Activated CD4-positive, alpha-beta T cell treated with anti-CD3 and anti-CD28 coated beads, Interleukin-2, amount 10 ng/mL, durations not matched to agents 7 days and 5 days (primary cell): ENCODE data around the gene FCER2. TPM values are rescaled to one million over a fixed set of nuclear protein-coding genes. Genes with fewer than 3 reads are reported as not detected.

Experiments
- CTCF ChIA-PET: fragments of 350-600 bp; sonication (Branson Sonifier 250); formaldehyde crosslinking; loops from one replicate; lab custom pipeline; 2021; ENCODE audit warnings: antibody characterized with exemption; lab: Charles Lee
- POLR2A ChIA-PET: fragments of 350-600 bp; sonication (Branson Sonifier 250); formaldehyde crosslinking; loops from one replicate; lab custom pipeline; 2021; ENCODE audit warnings: antibody characterized with exemption; lab: Charles Lee
- DNase-seq: peaks from one replicate; pipeline ENCODE4 v3.0.0-alpha.2; 2020
- H3K27ac Mint-ChIP-seq: one replicate; pipeline ENCODE4 v1.8.0; 2021; ENCODE audit warnings: mild to moderate bottlenecking, moderate library complexity, mixed read lengths
- H3K27me3 Mint-ChIP-seq: one replicate; pipeline ENCODE4 v1.8.0; 2021; ENCODE audit warnings: mixed read lengths
- H3K36me3 Mint-ChIP-seq: one replicate; pipeline ENCODE4 v1.8.0; 2021; ENCODE audit warnings: low read depth, mixed read lengths
- H3K4me1 Mint-ChIP-seq: one replicate; pipeline ENCODE4 v1.8.0; 2021; ENCODE audit warnings: mixed read lengths
- H3K4me3 Mint-ChIP-seq: one replicate; pipeline ENCODE4 v1.8.0; 2021; ENCODE audit warnings: mild to moderate bottlenecking, moderate library complexity, mixed read lengths
- H3K9me3 Mint-ChIP-seq: one replicate; pipeline ENCODE4 v1.8.0; 2021; ENCODE audit warnings: mixed read lengths
- total RNA-seq, 2 experiments: library from RNA; stranded (reverse); gene quantifications; one replicate each; pipeline ENCODE4 v1.2.3, GENCODE V29; 2021

FCER2 gene
- total RNA-seq, 2 experiments from 2014 or later, result 0.23 to 0.30 TPM

GRCh38 chr19:7677669-7678311, 24.1 kb downstream of the FCER2 start:
- ChIA-PET CTCF (interaction anchor here (0.9 kb wide), 2 partner anchors 109 to 192 kb away, joined by 3 read pairs; no protein-coding TSS in a partner anchor), POLR2A (no interaction called here)
- Mint-ChIP-seq H3K27ac (no peak overlapping the region), H3K36me3 (peaks cover 7% of the 10 kb centered on the region), H3K4me3 (no peak overlapping the region), H3K4me1 (peaks cover 58% of the 10 kb centered on the region), H3K9me3 (no peaks in the 10 kb centered on the region), H3K27me3 (peaks cover 19% of the 10 kb centered on the region)
- DNase-seq, result no peak

- no peak for DNase-seq
- Mint-ChIP-seq H3K9me3 (no peaks in the 10 kb centered on the region), H3K36me3 (peaks cover 3% of the 10 kb centered on the region), H3K4me1 (peaks cover 52% of the 10 kb centered on the region), H3K4me3 (no peak within 1 kb of the TSS), H3K27me3 (peaks cover 21% of the 10 kb centered on the region), H3K27ac (no peak within 1 kb of the TSS)
- CTCF ChIA-PET, result no interaction called here
- POLR2A ChIA-PET, result no interaction called here
Measured at GRCh38 chr19:7676854-7677253, 25.1 kb downstream of the FCER2 start, which contains the start of gene MCEMP1. Gene MCEMP1, plus strand, starts transcription at chr19:7677090. Its CDS starts 31 bp downstream, at chr19:7677121.

- H3K36me3 Mint-ChIP-seq, result no peaks in the 10 kb centered on the region
- CTCF ChIA-PET, result no interaction called here
- no peak for DNase-seq
- H3K4me3 Mint-ChIP-seq, result no peak overlapping the region
- H3K27ac Mint-ChIP-seq, result no peak overlapping the region
- H3K4me1 Mint-ChIP-seq, result peaks cover 51% of the 10 kb centered on the region
- H3K9me3 Mint-ChIP-seq, result no peaks in the 10 kb centered on the region
- POLR2A ChIA-PET, result no interaction called here
- H3K27me3 Mint-ChIP-seq, result peaks cover 23% of the 10 kb centered on the region
Measured at GRCh38 chr19:7676376-7676775, 25.6 kb downstream of the FCER2 start.

- Mint-ChIP-seq H3K9me3 (no peaks in the 10 kb centered on the region), H3K36me3 (no peaks in the 10 kb centered on the region), H3K4me1 (peaks cover 51% of the 10 kb centered on the region), H3K4me3 (no peak overlapping the region), H3K27ac (no peak overlapping the region), H3K27me3 (peaks cover 35% of the 10 kb centered on the region)
- peak; percentile 27 for DNase-seq
- POLR2A ChIA-PET, result no interaction called here
- CTCF ChIA-PET, result interaction anchor here (0.6 kb wide), 2 partner anchors 106 to 1028 kb away, joined by 3 read pairs; no protein-coding TSS in a partner anchor
Measured at GRCh38 chr19:7674010-7675005, 27.6 kb downstream of the FCER2 start.

- no peaks in the 10 kb centered on the region for H3K36me3 Mint-ChIP-seq
- H3K4me3 Mint-ChIP-seq, result no peak overlapping the region
- no peak overlapping the region for H3K27ac Mint-ChIP-seq
- peaks cover 39% of the 10 kb centered on the region for H3K4me1 Mint-ChIP-seq
- ChIA-PET CTCF (no interaction called here), POLR2A (no interaction called here)
- no peak for DNase-seq
- no peaks in the 10 kb centered on the region for H3K9me3 Mint-ChIP-seq
- H3K27me3 Mint-ChIP-seq, result peaks cover 33% of the 10 kb centered on the region
Measured at GRCh38 chr19:7672522-7672921, 29.4 kb downstream of the FCER2 start.

GRCh38 chr19:7670790-7671189, 31.1 kb downstream of the FCER2 start:
- no peak overlapping the region for H3K4me3 Mint-ChIP-seq
- peaks cover 25% of the 10 kb centered on the region for H3K27me3 Mint-ChIP-seq
- POLR2A ChIA-PET, result no interaction called here
- H3K27ac Mint-ChIP-seq, result no peak overlapping the region
- CTCF ChIA-PET, result interaction anchor here (0.6 to 1.1 kb wide), 4 partner anchors 10 to 37 kb away, joined by 3 to 5 read pairs (median 4); partner anchors contain the start of genes PCP2 and TRAPPC5
- no peaks in the 10 kb centered on the region for H3K9me3 Mint-ChIP-seq
- H3K36me3 Mint-ChIP-seq, result no peaks in the 10 kb centered on the region
- peaks cover 24% of the 10 kb centered on the region for H3K4me1 Mint-ChIP-seq
- DNase-seq, result no peak

GRCh38 chr19:7670150-7670783, 31.7 kb downstream of the FCER2 start:
- ChIA-PET POLR2A (no interaction called here), CTCF (interaction anchor here (0.6 to 3.2 kb wide), 5 partner anchors 10 to 316 kb away, joined by 3 to 20 read pairs (median 4); partner anchors contain the start of genes PCP2 and TRAPPC5)
- H3K4me1 Mint-ChIP-seq, result peaks cover 23% of the 10 kb centered on the region
- H3K27ac Mint-ChIP-seq, result no peak overlapping the region
- H3K9me3 Mint-ChIP-seq, result no peaks in the 10 kb centered on the region
- DNase-seq, result peak; percentile 33
- peaks cover 26% of the 10 kb centered on the region for H3K27me3 Mint-ChIP-seq
- H3K36me3 Mint-ChIP-seq, result no peaks in the 10 kb centered on the region
- peak overlapping the region; percentile 38 for H3K4me3 Mint-ChIP-seq

- H3K4me3 Mint-ChIP-seq, result no peak overlapping the region
- peaks cover 22% of the 10 kb centered on the region for H3K4me1 Mint-ChIP-seq
- no peaks in the 10 kb centered on the region for H3K36me3 Mint-ChIP-seq
- ChIA-PET POLR2A (no interaction called here), CTCF (interaction anchor here (1.9 to 3.2 kb wide), 2 partner anchors 11 to 315 kb away, joined by 4 to 20 read pairs; partner anchors contain the start of gene TRAPPC5)
- DNase-seq, result no peak
- no peaks in the 10 kb centered on the region for H3K9me3 Mint-ChIP-seq
- H3K27me3 Mint-ChIP-seq, result peaks cover 26% of the 10 kb centered on the region
- no peak overlapping the region for H3K27ac Mint-ChIP-seq
Measured at GRCh38 chr19:7669641-7670040, 32.3 kb downstream of the FCER2 start.

GRCh38 chr19:7668842-7669241, 33.1 kb downstream of the FCER2 start, which contains the start of gene RETN:
Gene RETN, plus strand, starts transcription at chr19:7669049. Its CDS starts 278 bp downstream, at chr19:7669327.
- H3K27me3 Mint-ChIP-seq, result peaks cover 26% of the 10 kb centered on the region
- DNase-seq, result no peak
- ChIA-PET CTCF (interaction anchor here (1.9 to 3.2 kb wide), 2 partner anchors 12 to 314 kb away, joined by 4 to 20 read pairs; partner anchors contain the start of gene TRAPPC5), POLR2A (interaction anchor here (0.7 kb wide), 1 partner anchor 180 kb away, joined by 3 read pairs; no protein-coding TSS in a partner anchor)
- no peak within 1 kb of the TSS for H3K4me3 Mint-ChIP-seq
- H3K9me3 Mint-ChIP-seq, result no peaks in the 10 kb centered on the region
- H3K36me3 Mint-ChIP-seq, result no peaks in the 10 kb centered on the region
- peaks cover 16% of the 10 kb centered on the region for H3K4me1 Mint-ChIP-seq
- H3K27ac Mint-ChIP-seq, result no peak within 1 kb of the TSS

- Mint-ChIP-seq H3K27ac (no peak overlapping the region), H3K36me3 (no peaks in the 10 kb centered on the region), H3K9me3 (no peaks in the 10 kb centered on the region), H3K4me3 (no peak overlapping the region), H3K27me3 (peaks cover 13% of the 10 kb centered on the region), H3K4me1 (peaks cover 6% of the 10 kb centered on the region)
- DNase-seq, result no peak
- ChIA-PET CTCF (interaction anchor here (2.0 kb wide), 1 partner anchor 16 kb away, joined by 6 read pairs; the partner anchor contains the start of gene TRAPPC5), POLR2A (no interaction called here)
Measured at GRCh38 chr19:7665076-7665475, 36.9 kb downstream of the FCER2 start.

- no peak for DNase-seq
- ChIA-PET POLR2A (no interaction called here), CTCF (interaction anchor here (0.8 to 2.0 kb wide), 3 partner anchors 11 to 26 kb away, joined by 3 to 6 read pairs (median 4); partner anchors contain the start of gene TRAPPC5)
- Mint-ChIP-seq H3K4me1 (peaks cover 4% of the 10 kb centered on the region), H3K4me3 (no peak overlapping the region), H3K27ac (no peak overlapping the region), H3K9me3 (no peaks in the 10 kb centered on the region), H3K36me3 (no peaks in the 10 kb centered on the region), H3K27me3 (peaks cover 7% of the 10 kb centered on the region)
Measured at GRCh38 chr19:7663706-7664105, 38.2 kb downstream of the FCER2 start.

GRCh38 chr19:7662657-7663056, 39.3 kb downstream of the FCER2 start:
- Mint-ChIP-seq H3K9me3 (no peaks in the 10 kb centered on the region), H3K4me1 (peaks cover 14% of the 10 kb centered on the region), H3K27ac (no peak overlapping the region), H3K36me3 (no peaks in the 10 kb centered on the region), H3K4me3 (no peak overlapping the region), H3K27me3 (peaks cover 4% of the 10 kb centered on the region)
- POLR2A ChIA-PET, result no interaction called here
- DNase-seq, result no peak
- CTCF ChIA-PET, result interaction anchor here (0.6 to 2.9 kb wide), 2 partner anchors 18 kb away, joined by 3 to 13 read pairs; partner anchors contain the start of gene TRAPPC5
